Amygdala (tissue), 56 donors: ENCODE data around the gene S100A10.

ENCODE experiments used
- DNase-seq, 56 donors: peaks; one replicate each; lab custom pipeline; 2025; lab: John Stamatoyannopoulos, UW

Gene S100A10

GRCh38 chr1:151940541-151940940, 53.1 kb downstream of the S100A10 start:
- DNase-seq = no peak

DNA sequence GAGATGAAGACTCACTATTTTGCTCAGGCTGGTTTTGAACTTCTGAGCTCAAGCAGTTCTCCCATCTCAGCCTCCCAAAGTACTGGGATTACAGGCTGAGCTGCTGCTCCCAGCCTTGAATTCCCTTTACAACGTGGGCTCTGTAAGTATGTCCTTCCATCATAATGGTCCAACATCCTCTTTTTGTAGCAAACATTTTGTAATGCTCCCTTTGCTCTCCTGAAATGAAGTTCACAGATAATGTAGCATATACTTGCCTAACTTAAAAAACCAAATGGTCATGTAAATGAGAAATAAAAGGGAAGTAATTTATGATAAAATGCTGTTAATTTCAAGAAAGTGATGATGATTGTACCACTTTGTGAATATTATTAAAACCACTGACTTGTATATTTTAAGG, 53.9 kb downstream of the S100A10 start:
- no peak for DNase-seq

- DNase-seq = no peak
Measured at GRCh38 chr1:151939141-151939540, 54.5 kb downstream of the S100A10 start.

DNA sequence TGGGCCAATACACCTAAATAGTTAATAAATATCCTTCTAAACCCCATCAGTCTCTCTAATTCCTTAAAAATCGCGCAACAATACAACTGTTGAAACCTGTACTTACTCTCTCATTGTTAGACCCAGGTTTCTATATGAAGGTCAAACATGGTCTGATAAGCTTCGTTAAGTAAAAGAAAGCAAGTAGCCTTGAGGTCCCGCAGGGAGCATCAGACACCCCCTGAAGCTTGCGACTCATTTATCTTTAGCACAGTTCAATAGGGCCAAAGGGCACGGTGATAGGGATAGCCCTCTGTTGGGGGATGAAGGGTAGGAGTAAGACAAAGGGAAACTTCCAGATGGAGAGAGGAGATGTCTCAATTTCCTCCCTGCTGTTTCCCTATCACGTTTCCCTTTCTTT, 57.0 kb downstream of the S100A10 start:
- no peak for DNase-seq

GRCh38 chr1:151935894-151936602, 57.6 kb downstream of the S100A10 start:
- DNase-seq = no peak

- DNase-seq = no peak
Measured at GRCh38 chr1:151935154-151935553, 58.5 kb downstream of the S100A10 start.

DNA sequence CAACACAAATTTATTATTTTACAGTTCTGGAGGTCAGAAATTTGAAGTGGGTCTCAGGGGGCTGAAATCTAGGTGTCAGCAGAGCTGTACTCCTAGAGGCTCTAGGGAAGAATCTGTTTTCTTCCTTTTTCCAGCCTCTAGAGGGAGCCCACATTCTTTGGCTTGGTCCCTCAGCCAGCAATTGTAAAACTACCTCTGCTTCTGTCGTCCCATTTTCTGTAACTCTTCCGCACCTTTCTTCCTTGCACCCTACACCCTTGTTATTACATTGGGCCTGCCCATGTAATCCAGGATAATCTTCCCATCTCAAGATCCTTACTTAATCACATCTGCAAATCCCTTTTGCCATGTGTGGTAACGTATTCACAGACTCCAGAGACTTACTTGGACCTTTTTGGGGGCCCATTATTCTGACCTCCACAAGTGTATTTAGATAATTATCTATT, 59.6 kb downstream of the S100A10 start:
- DNase-seq = peak in 11 of 56 donors; percentile 1 to 52 (median 7)
